Hepatocyte (in vitro differentiated cells): ENCODE measurements around the gene DUSP28.

Experiments used
- EZH2 ChIP-seq: fragments of 200-600 bp; sonication (generic); IDR thresholded peaks from 2 replicates; pipeline ENCODE4 v1.6.1; 2016; ENCODE audit warnings: antibody characterized with exemption, mild to moderate bottlenecking, borderline replicate concordance
- TF ChIP-seq, protein P1 (sequence below): fragments of 200-600 bp; sonication (generic); IDR thresholded peaks from 2 replicates; pipeline ENCODE4 v1.5.1; 2016; ENCODE audit warnings: antibody characterized with exemption, mild to moderate bottlenecking; ENCODE audit not compliant: poor library complexity

DNA sequence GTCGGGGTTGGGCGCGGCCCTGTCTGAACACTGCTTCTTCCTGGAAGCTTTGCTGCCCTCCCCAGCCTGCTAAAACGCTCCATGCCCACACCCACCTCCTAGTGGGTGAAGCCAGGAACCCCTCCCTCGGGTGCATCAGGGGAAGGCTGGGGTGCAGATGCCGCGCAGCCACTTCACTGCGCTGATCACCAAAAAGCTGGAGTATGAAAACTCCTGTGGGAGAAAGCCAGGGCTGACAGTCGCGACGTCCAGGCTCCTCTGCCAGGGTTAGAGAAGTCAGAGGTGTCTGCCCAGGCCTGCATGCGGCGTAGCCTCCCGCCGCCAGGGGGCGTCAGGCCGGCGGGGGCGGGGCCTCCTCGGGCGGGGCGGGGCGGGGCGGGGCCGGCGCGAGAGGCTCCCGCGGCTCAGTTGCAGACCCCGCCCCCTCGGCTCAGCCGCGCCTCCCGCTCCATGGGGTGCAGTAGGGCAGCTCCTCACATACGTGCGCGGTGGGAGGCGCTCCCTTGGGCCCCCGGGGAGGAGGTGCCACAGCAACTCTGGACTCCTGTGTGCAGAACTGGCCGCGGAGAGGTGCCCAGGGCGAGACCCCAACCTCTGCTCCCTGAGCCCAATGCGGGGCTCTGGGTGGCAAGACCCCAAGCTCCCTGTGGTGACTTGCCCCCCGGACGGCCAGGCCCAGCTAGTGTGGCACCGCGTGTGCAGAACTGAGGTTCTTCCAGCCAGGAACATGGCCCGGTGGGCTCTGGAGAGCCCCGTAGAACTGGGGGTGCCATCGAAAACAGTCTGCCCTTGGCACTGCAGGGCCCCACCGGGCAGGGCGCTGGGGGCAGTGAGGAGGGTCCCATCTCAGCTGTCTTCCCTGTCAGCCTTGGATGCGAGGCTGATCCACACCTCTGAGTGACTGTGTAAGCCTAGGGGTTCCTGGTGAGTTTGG, 6.3 kb downstream of the DUSP28 start:
- TF ChIP-seq, protein P1, sequence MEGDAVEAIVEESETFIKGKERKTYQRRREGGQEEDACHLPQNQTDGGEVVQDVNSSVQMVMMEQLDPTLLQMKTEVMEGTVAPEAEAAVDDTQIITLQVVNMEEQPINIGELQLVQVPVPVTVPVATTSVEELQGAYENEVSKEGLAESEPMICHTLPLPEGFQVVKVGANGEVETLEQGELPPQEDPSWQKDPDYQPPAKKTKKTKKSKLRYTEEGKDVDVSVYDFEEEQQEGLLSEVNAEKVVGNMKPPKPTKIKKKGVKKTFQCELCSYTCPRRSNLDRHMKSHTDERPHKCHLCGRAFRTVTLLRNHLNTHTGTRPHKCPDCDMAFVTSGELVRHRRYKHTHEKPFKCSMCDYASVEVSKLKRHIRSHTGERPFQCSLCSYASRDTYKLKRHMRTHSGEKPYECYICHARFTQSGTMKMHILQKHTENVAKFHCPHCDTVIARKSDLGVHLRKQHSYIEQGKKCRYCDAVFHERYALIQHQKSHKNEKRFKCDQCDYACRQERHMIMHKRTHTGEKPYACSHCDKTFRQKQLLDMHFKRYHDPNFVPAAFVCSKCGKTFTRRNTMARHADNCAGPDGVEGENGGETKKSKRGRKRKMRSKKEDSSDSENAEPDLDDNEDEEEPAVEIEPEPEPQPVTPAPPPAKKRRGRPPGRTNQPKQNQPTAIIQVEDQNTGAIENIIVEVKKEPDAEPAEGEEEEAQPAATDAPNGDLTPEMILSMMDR, result peak; percentile 86
- no peak for TF ChIP-seq EZH2
